ENCODE results near the gene PDS5B. TPM values are rescaled to one million over a fixed set of nuclear protein-coding genes. Genes with fewer than 3 reads are reported as not detected.

Gene PDS5B
- total RNA-seq, 4 donors from 2014 or later = 18.0 to 27.3 (median 21.2) TPM

DNA sequence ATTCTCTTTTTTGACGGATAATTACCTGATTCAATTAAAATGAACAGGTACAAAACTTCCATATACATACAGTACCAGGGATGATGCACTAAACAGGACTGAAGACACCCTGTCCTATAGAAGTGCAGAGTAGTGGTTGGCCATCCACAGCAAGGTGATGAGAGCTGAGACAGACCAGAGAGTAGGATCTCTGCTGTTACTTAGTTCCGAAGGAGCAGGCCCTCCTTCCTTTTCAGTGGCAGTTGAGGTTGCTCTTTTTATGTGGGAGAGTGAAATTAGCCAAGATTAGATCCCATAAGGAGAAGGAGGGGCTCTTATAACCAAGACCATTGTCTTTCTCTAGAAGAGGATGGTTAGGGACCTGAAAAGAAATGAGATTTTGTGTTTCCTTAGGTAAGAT, 4.0 kb downstream of the PDS5B start:
- no peak for TF ChIP-seq POLR2A (IDR thresholded peaks at IDR 0.05)
- Histone ChIP-seq H3K27me3 (no peaks in the 10 kb centered on the region), H3K27ac (peak overlapping the region in 1 of 4 donors; percentile 90), H3K9me3 (no peaks in the 10 kb centered on the region), H3K4me3 (no peak overlapping the region), H3K4me1 (peaks cover 28 to 43% of the 10 kb centered on the region in 2 donors), H3K36me3 (no peaks in the 10 kb centered on the region)
- intact Hi-C loops (cut with DNase I; ENCODE audit: low total_unique reads) = no loop called here
- in situ Hi-C loops (cut with MboI; ENCODE audit: low sequenced_read_pairs in 4 of 4) = loop anchor here in 2 of 4 donors (5.0 to 25.0 kb wide), 4 partner anchors 42 to 1122 kb away; partner anchors contain the start of gene KL (in 1 of the 2)
- no peak for DNase-seq
- ATAC-seq = no peak

GRCh38 chr13:32592082-32592481, 5.8 kb downstream of the PDS5B start:
- Histone ChIP-seq H3K27ac (no peak overlapping the region), H3K4me3 (no peak overlapping the region), H3K36me3 (no peaks in the 10 kb centered on the region), H3K4me1 (peaks cover 26 to 39% of the 10 kb centered on the region in 2 donors), H3K27me3 (no peaks in the 10 kb centered on the region), H3K9me3 (no peaks in the 10 kb centered on the region)
- TF ChIP-seq POLR2A (IDR thresholded peaks at IDR 0.05) = no peak
- TF ChIP-seq, protein P1, sequence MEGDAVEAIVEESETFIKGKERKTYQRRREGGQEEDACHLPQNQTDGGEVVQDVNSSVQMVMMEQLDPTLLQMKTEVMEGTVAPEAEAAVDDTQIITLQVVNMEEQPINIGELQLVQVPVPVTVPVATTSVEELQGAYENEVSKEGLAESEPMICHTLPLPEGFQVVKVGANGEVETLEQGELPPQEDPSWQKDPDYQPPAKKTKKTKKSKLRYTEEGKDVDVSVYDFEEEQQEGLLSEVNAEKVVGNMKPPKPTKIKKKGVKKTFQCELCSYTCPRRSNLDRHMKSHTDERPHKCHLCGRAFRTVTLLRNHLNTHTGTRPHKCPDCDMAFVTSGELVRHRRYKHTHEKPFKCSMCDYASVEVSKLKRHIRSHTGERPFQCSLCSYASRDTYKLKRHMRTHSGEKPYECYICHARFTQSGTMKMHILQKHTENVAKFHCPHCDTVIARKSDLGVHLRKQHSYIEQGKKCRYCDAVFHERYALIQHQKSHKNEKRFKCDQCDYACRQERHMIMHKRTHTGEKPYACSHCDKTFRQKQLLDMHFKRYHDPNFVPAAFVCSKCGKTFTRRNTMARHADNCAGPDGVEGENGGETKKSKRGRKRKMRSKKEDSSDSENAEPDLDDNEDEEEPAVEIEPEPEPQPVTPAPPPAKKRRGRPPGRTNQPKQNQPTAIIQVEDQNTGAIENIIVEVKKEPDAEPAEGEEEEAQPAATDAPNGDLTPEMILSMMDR (IDR thresholded peaks at IDR 0.05 in 4 of 5, conservative IDR thresholded peaks at IDR 0.05 in 1 of 5) = no peak
- no peak for ATAC-seq
- no peak for DNase-seq
- in situ Hi-C loops (cut with MboI; ENCODE audit: low sequenced_read_pairs in 4 of 4) = loop anchor here in 2 of 4 donors (5.0 to 25.0 kb wide), 4 partner anchors 40 to 1120 kb away; partner anchors contain the start of gene KL (in 1 of the 2)
- intact Hi-C loops (cut with DNase I; ENCODE audit: low total_unique reads) = no loop called here

DNA sequence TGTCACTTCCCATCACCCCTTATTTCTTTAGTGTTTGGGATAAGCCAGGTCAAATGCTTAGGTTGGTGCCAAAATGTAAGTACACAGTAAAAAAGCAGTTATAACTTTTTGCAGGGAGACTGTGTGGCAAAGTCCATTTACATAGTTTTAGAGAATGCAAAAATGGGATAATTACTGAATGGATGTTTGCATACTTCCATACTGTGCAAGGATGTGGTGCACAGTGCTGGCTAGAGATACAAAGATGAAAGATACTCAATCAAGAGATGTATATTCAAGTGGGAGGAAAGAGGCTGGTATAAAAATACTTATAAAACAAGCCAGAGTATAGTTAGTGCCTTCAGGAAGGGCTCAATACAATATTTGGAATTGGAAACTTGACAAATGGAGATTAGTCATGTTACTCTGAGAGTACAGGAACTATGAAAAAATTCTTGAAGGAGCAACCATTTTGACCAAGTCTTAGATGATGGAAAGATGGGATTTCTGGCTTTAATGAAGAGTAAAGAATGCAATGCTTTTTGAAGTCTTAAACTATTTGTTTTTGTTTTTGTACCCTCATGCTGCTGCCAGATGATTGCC, 8.0 kb downstream of the PDS5B start:
- intact Hi-C loops (cut with DNase I; ENCODE audit: low total_unique reads) (no loop called here), in situ Hi-C loops (cut with MboI; ENCODE audit: low sequenced_read_pairs in 4 of 4) (loop anchor here in 2 of 4 donors (5.0 to 25.0 kb wide), 4 partner anchors 38 to 1118 kb away; partner anchors contain the start of gene KL (in 1 of the 2))
- no peaks in the 10 kb centered on the region for H3K36me3 ChIP-seq
- H3K9me3 ChIP-seq = no peaks in the 10 kb centered on the region
- no peak overlapping the region for H3K27ac ChIP-seq
- TF ChIP-seq POLR2A (IDR thresholded peaks at IDR 0.05) = no peak
- TF ChIP-seq, protein P1 (IDR thresholded peaks at IDR 0.05 in 4 of 5, conservative IDR thresholded peaks at IDR 0.05 in 1 of 5) = no peak
- peaks cover 16 to 25% of the 10 kb centered on the region in 2 donors for H3K4me1 ChIP-seq
- no peak overlapping the region for H3K4me3 ChIP-seq
- DNase-seq (no peak), ATAC-seq (no peak)
- H3K27me3 ChIP-seq = no peaks in the 10 kb centered on the region

DNA sequence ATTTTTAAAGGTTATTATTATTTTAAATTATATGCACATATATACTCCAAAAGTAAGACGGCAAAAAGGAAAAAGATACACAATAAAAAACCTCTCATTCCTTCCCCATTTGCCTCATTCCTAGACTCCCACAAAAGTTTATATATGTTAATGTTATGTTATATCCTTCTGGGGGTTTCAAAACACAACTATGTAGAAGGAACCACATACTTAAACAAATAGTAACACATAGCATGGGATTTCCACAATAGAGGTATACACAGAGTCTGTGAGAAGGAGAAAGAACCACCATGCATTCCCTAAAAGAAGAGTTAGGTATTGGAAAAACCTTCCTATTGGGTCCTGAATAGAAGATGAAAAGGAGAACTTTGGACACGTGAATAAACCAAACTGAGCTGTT, 9.1 kb downstream of the PDS5B start:
- no peak for DNase-seq
- Histone ChIP-seq H3K27me3 (no peaks in the 10 kb centered on the region), H3K9me3 (no peaks in the 10 kb centered on the region), H3K4me1 (peaks cover 13 to 15% of the 10 kb centered on the region in 2 donors), H3K27ac (no peak overlapping the region), H3K36me3 (no peaks in the 10 kb centered on the region), H3K4me3 (no peak overlapping the region)
- no peak for TF ChIP-seq POLR2A (IDR thresholded peaks at IDR 0.05)
- TF ChIP-seq, protein P1 (IDR thresholded peaks at IDR 0.05 in 4 of 5, conservative IDR thresholded peaks at IDR 0.05 in 1 of 5) = no peak
- intact Hi-C loops (cut with DNase I; ENCODE audit: low total_unique reads) = no loop called here
- in situ Hi-C loops (cut with MboI; ENCODE audit: low sequenced_read_pairs in 4 of 4) = loop anchor here in 2 of 4 donors (5.0 to 25.0 kb wide), 4 partner anchors 37 to 1117 kb away; partner anchors contain the start of gene KL (in 1 of the 2)
- no peak for ATAC-seq

- H3K27ac ChIP-seq = no peak overlapping the region
These were observed 14.6 kb downstream of the PDS5B start for GRCh38 chr13:32600890-32601289.

More at GRCh38 chr13:32600890-32601289, 14.6 kb downstream of the PDS5B start:
- TF ChIP-seq POLR2A (IDR thresholded peaks at IDR 0.05) = no peak
- TF ChIP-seq, protein P1 (IDR thresholded peaks at IDR 0.05 in 4 of 5, conservative IDR thresholded peaks at IDR 0.05 in 1 of 5) = no peak
- no peaks in the 10 kb centered on the region for H3K36me3 ChIP-seq
- ATAC-seq = no peak
- intact Hi-C loops (cut with DNase I; ENCODE audit: low total_unique reads) = no loop called here
- H3K27me3 ChIP-seq = no peaks in the 10 kb centered on the region
- no peak for DNase-seq
- H3K9me3 ChIP-seq = no peaks in the 10 kb centered on the region
- peaks cover 15 to 18% of the 10 kb centered on the region in 2 donors for H3K4me1 ChIP-seq
- in situ Hi-C loops (cut with MboI; ENCODE audit: low sequenced_read_pairs in 4 of 4) = no loop called here
- H3K4me3 ChIP-seq = no peak overlapping the region

Data from gastrocnemius medialis (tissue), 4 donors.